A673 (cell line): ENCODE measurements around the gene UMAD1. TPM values are rescaled to one million over a fixed set of nuclear protein-coding genes. Genes with fewer than 3 reads are reported as not detected.

Source experiments
- Bru-seq: library from RNA; stranded (reverse); fragments of 400-500 nt; gene quantifications from one replicate; lab custom pipeline; 2021; lab: Mats Ljungman, UMichigan
- BruChase-seq, 2 experiments: library from RNA; stranded (reverse); fragments of 400-500 nt; gene quantifications; one replicate each; lab custom pipeline; 2021; lab: Mats Ljungman, UMichigan
- BruUV-seq: library from RNA; stranded (reverse); fragments of 400-500 nt; replicated peaks from 2 replicates; lab custom pipeline; 2021; lab: Mats Ljungman, UMichigan
- CTCF ChIA-PET: fragments of 300-600 bp; sonication (Branson Sonifier 250); formaldehyde crosslinking; loops from one replicate; lab custom pipeline; 2022; ENCODE audit warnings: antibody characterized with exemption; lab: Charles Lee
- POLR2A ChIA-PET: fragments of 300-600 bp; sonication (Branson Sonifier 250); formaldehyde crosslinking; loops from one replicate; lab custom pipeline; 2022; ENCODE audit warnings: antibody characterized with exemption; ENCODE audit not compliant: low non-redundant PET; lab: Charles Lee
- DNase-seq: peaks from one replicate; pipeline ENCODE4 v3.0.0-alpha.2; 2015; ENCODE audit warnings: low spot score
- H3K27ac ChIP-seq: fragments of 200-600 bp; sonication (generic); 2 replicates; pipeline ENCODE4 v1.5.1; 2016; ENCODE audit warnings: mixed run types, low read depth, mild to moderate bottlenecking, mixed read lengths, antibody characterized with exemption, low read length; ENCODE audit not compliant: poor library complexity, severe bottlenecking
- H3K27me3 ChIP-seq: fragments of 200-600 bp; sonication (generic); replicated peaks from 2 replicates; pipeline ENCODE4 v1.6.1; 2017; ENCODE audit warnings: mixed run types, low read depth, mild to moderate bottlenecking, mixed read lengths, antibody characterized with exemption, low read length; ENCODE audit not compliant: insufficient read depth, poor library complexity
- H3K36me3 ChIP-seq: fragments of 200-600 bp; sonication (generic); 2 replicates; pipeline ENCODE4 v1.6.1; 2016; ENCODE audit warnings: mixed run types, mild to moderate bottlenecking, mixed read lengths, antibody characterized with exemption, low read length; ENCODE audit not compliant: insufficient read depth, poor library complexity, severe bottlenecking
- H3K4me1 ChIP-seq: fragments of 200-600 bp; sonication (generic); 2 replicates; pipeline ENCODE4 v1.6.1; 2017; ENCODE audit warnings: mixed run types, mild to moderate bottlenecking, mixed read lengths, antibody characterized with exemption, low read length; ENCODE audit not compliant: insufficient read depth, poor library complexity, severe bottlenecking
- H3K4me3 ChIP-seq: fragments of 200-600 bp; sonication (generic); 2 replicates; pipeline ENCODE4 v1.5.1; 2016; ENCODE audit warnings: low read depth, mixed run types, mild to moderate bottlenecking, mixed read lengths, low read length; ENCODE audit not compliant: poor library complexity, severe bottlenecking
- H3K9me3 ChIP-seq: fragments of 200-600 bp; sonication (generic); 2 replicates; pipeline ENCODE4 v1.6.1; 2016; ENCODE audit warnings: mixed run types, low read depth, mild to moderate bottlenecking, mixed read lengths, antibody characterized with exemption, low read length; ENCODE audit not compliant: poor library complexity, severe bottlenecking
- CTCF ChIP-seq: fragments of 300-800, 200-600 bp; sonication (generic); conservative IDR thresholded peaks from 2 replicates; pipeline ENCODE4 v1.5.1; 2017; ENCODE audit warnings: low read depth, mild to moderate bottlenecking, antibody characterized with exemption, low read length, moderate library complexity, mixed read lengths
- EZH2 ChIP-seq: fragments of 200-600 bp; sonication (generic); IDR thresholded peaks from 2 replicates; pipeline ENCODE4 v1.6.1; 2017; ENCODE audit warnings: borderline replicate concordance, low read depth, mild to moderate bottlenecking, mixed read lengths, antibody characterized with exemption, low read length; ENCODE audit not compliant: poor library complexity, severe bottlenecking
- intact Hi-C: fragments of 100-400 bp; cut with micrococcal nuclease; formaldehyde crosslinking; loops from one replicate; pipeline ENCODE4 v1.10.0; 2022; ENCODE audit not compliant: unreplicated experiment
- long read RNA-seq: library from polyadenylated mRNA; stranded (forward); transcript quantifications from one replicate; pipeline ENCODE4 v2.0.0, GENCODE V29; 2022
- total RNA-seq: library from RNA; stranded (reverse); gene quantifications from 2 replicates; pipeline ENCODE4 v1.2.3, GENCODE V29; 2021

Gene UMAD1
- total RNA-seq (13.3 and 13.5 TPM in 2 replicates), Bru-seq, nascent RNA (percentile 67 among the genes with signal in this experiment), BruChase-seq, experiment 1, labeled RNA remaining after a 2-hour chase (percentile 87 among the genes with signal in this experiment), BruChase-seq, experiment 2, labeled RNA remaining after a 6-hour chase (percentile 95 among the genes with signal in this experiment)
- long read RNA-seq, partial matches to known transcripts = 0 of 36 reads
- long read RNA-seq, other reads (novel, unspliced or antisense) = 32 of 36 reads

GRCh38 chr7:7640221-7641128 lies at the start of gene UMAD1:
Gene UMAD1 (plus strand): TSS chr7:7640752. CDS start chr7:7673372, 32,620 bp downstream.
- intact Hi-C loops = no loop called here
- CTCF ChIA-PET = no interaction called here

GRCh38 chr7:7595451-7595850 lies 45.1 kb upstream of the UMAD1 start:
- intact Hi-C loops = loop anchor here (1.0 to 10.0 kb wide), 3 partner anchors 169 to 702 kb away; no protein-coding TSS in a partner anchor
- BruUV-seq = no TSS peak
- Histone ChIP-seq H3K27ac (no peak overlapping the region), H3K27me3 (no peaks in the 10 kb centered on the region), H3K9me3 (no peaks in the 10 kb centered on the region), H3K4me1 (no peaks in the 10 kb centered on the region), H3K36me3 (no peaks in the 10 kb centered on the region), H3K4me3 (no peak overlapping the region)
- ChIA-PET CTCF (no interaction called here), POLR2A (no interaction called here)
- TF ChIP-seq CTCF (peak; percentile 56), EZH2 (no peak)
- DNase-seq = peak; percentile 49

More at GRCh38 chr7:7640221-7641128, at the start of gene UMAD1:
- BruUV-seq = no TSS peak
- no peaks in the 10 kb centered on the region for H3K9me3 ChIP-seq
- H3K4me1 ChIP-seq = peaks cover 6% of the 10 kb centered on the region
- H3K36me3 ChIP-seq = peaks cover 15% of the 10 kb centered on the region
- peak; percentile 99 for DNase-seq
- no peaks in the 10 kb centered on the region for H3K27me3 ChIP-seq
- peak within 1 kb of the TSS; percentile 69 for H3K4me3 ChIP-seq
- TF ChIP-seq EZH2 = no peak
- no peak for TF ChIP-seq CTCF
- POLR2A ChIA-PET = no interaction called here
- H3K27ac ChIP-seq = peak within 1 kb of the TSS; percentile 78

- intact Hi-C loops = loop anchor here (5.0 to 10.0 kb wide), 2 partner anchors 169 to 701 kb away; no protein-coding TSS in a partner anchor
- Histone ChIP-seq H3K36me3 (no peaks in the 10 kb centered on the region), H3K4me3 (no peak overlapping the region), H3K9me3 (no peaks in the 10 kb centered on the region), H3K27me3 (no peaks in the 10 kb centered on the region), H3K27ac (no peak overlapping the region), H3K4me1 (no peaks in the 10 kb centered on the region)
- no TSS peak for BruUV-seq
- no peak for DNase-seq
- CTCF ChIA-PET = no interaction called here
- POLR2A ChIA-PET = no interaction called here
- TF ChIP-seq EZH2 = no peak
Measured at GRCh38 chr7:7596176-7596575, 44.4 kb upstream of the UMAD1 start.
